ENCODE measurements around the gene DAPK2.

DNA sequence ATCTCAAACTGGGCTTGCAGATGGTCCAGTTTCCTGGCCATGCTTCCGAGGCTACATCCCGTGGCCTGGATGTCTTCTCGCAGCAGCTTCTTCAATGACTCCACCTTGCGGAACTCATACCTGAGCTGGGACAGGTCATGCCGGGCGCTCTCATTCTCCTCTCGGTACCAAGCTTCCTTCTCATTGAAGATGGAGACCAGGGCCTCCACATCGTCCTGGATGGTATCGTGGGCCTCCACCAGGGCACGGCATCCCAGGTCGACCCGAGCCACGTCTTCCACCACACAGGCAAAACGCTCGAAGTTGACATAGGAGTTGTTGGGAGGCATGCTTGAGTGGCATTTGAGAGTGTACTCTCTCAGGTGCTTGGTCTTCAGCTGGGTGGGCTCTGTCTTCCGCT is 123.4 kb downstream of the DAPK2 start:
- TF ChIP-seq POLR2A (IDR thresholded peaks at IDR 0.05): no peak
- TF ChIP-seq, protein P1, sequence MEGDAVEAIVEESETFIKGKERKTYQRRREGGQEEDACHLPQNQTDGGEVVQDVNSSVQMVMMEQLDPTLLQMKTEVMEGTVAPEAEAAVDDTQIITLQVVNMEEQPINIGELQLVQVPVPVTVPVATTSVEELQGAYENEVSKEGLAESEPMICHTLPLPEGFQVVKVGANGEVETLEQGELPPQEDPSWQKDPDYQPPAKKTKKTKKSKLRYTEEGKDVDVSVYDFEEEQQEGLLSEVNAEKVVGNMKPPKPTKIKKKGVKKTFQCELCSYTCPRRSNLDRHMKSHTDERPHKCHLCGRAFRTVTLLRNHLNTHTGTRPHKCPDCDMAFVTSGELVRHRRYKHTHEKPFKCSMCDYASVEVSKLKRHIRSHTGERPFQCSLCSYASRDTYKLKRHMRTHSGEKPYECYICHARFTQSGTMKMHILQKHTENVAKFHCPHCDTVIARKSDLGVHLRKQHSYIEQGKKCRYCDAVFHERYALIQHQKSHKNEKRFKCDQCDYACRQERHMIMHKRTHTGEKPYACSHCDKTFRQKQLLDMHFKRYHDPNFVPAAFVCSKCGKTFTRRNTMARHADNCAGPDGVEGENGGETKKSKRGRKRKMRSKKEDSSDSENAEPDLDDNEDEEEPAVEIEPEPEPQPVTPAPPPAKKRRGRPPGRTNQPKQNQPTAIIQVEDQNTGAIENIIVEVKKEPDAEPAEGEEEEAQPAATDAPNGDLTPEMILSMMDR (IDR thresholded peaks at IDR 0.05): no peak
